Measurements from ENCODE around the gene PKP4.

DNA sequence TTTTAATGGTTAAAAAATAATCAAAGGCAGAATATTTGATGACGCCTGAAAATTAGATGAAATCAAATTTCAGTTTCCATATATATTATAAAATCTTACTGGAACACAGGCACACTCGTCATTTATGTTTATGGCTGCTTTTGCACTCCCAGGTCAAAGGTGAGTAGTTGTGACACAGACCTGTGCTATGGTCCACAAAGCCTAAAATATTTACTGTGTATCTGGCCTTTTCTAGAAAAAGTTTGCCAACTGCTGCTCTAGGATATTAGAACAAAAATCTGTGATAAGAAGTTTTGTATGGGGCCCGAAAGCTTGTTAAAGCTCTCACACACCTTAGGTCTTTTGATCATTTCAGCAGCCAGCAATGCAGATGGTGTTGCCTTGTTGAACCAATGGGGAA, 104.3 kb downstream of the PKP4 start:
- TF ChIP-seq, protein P1, sequence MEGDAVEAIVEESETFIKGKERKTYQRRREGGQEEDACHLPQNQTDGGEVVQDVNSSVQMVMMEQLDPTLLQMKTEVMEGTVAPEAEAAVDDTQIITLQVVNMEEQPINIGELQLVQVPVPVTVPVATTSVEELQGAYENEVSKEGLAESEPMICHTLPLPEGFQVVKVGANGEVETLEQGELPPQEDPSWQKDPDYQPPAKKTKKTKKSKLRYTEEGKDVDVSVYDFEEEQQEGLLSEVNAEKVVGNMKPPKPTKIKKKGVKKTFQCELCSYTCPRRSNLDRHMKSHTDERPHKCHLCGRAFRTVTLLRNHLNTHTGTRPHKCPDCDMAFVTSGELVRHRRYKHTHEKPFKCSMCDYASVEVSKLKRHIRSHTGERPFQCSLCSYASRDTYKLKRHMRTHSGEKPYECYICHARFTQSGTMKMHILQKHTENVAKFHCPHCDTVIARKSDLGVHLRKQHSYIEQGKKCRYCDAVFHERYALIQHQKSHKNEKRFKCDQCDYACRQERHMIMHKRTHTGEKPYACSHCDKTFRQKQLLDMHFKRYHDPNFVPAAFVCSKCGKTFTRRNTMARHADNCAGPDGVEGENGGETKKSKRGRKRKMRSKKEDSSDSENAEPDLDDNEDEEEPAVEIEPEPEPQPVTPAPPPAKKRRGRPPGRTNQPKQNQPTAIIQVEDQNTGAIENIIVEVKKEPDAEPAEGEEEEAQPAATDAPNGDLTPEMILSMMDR (conservative IDR thresholded peaks at IDR 0.05), result no peak
- TF ChIP-seq ZFX (IDR thresholded peaks at IDR 0.05), result no peak
